ENCODE data around the gene RAPGEF1.
"Not testable (repeated sequence)": the region's sequence is repeated elsewhere in the genome, so short reads cannot be mapped to it uniquely, and the experiment has no call there.

Gene RAPGEF1

DNA sequence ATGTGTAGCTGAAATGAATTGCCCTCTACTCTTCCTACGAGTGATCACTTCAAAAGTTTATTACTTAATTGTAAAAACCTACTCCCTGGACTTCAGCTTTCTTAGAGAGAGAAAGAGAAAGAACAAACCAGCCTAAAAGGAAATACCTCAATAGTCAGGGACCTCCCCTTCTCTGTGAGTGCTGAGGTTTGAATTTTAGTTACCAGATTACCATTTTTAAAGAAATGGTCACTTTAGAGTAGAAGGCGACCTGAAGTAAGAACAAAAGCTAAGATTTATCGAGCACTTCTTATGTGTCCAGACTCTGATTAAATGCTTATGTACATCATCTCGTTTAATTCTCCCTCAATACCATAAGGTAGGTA, 11.3 kb downstream of the RAPGEF1 start:
- no peak for DNase-seq

DNA sequence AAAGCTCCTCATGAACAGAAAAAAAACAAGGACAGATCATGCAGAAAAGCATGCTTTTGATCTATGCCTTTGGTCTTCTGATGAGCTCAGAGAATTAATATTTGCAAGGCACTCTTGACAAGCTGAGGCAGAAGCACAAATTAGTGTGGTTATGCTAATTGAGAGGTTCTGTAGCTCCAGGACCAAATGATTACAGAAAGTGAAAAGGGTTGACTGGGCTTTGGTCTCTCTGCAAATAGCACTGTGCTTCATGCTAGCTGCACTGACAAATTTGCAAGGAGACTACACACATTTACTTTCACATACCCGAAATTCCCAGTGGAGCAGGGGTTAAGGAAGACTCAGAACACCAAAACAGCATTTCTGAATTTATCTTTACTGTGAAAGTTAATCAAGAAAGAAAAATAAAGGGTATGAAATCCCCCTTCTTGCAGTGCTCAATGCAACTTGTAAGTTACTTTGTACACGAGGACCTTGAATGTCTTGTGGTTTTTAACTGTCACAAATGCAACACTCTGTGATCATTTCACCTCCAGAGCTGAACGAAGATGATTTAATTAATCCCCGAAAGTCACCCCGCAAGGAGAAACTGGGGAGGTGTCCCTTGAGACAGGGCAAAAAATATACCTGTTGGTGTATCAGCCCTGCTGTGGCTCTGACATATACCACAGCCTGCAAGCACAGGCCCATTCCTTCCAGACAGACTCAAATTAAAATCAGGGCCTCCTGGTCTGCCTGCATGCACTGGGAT, 11.9 kb downstream of the RAPGEF1 start:
- DNase-seq: no peak

DNA sequence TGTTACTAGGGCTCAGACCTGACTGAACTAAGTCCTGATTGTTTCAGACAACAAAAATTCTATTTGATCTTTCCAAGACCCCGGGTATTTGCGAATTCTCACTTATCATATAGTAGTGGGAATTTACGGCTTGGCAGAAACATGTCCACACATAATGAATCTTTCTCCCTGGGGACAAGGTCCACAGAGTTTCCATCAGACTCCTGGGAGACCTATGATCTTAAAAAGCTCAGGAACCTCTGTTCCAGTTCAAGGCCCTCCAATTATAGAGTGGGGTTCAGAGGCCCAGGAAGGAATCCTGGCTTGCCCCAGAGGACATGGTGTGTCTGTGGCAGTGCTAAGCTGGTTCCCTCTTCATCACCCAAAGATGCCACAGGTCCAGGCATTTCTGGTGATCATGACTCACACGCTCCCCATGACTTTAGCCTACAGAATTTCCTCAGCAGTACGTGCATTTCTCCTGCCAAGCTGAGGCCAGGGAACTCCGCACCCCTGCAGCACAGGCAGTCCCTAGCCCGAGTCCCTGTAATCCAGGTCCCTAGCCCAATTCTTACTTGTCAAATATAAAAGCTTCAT, 12.6 kb downstream of the RAPGEF1 start:
- no peak for DNase-seq

DNA sequence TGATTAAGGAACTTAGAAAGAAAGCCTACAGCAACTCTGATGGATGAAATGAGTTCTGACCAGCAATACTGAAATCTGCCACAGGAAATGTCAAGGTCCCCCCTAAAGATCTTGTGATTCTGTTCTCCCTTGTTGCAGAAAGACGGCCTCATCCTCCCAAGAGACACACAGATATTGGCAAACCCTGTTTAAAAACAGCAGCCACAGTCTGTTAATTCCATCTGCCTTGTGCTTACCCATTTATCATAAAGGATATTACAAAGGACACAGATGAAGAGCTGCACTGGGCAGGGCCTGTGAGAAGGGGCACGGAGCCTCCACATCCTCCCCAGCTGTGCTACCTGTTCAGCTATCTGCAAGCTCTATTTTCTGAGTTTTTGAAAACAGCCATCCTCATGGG, 15.2 kb downstream of the RAPGEF1 start:
- DNase-seq: no peak

DNA sequence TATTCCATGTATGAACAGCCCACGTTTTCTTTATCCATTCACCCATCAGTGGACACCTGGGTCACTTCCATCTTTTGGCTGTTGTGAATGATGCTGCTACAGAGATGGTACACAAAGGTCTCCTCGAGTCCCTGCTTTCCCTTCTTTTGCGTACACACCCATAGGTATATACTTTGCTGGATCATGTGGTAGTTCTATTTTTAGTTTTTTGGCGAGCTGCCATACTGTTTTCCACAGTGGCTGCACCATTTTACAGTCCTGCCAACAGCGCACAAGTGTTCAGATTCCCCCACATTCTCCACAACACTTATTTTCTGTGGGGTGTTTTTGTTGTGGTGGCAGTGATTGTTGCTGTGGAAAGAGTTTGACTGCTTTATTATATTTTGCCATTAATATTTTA, 16.2 kb downstream of the RAPGEF1 start:
- no peak for DNase-seq

DNA sequence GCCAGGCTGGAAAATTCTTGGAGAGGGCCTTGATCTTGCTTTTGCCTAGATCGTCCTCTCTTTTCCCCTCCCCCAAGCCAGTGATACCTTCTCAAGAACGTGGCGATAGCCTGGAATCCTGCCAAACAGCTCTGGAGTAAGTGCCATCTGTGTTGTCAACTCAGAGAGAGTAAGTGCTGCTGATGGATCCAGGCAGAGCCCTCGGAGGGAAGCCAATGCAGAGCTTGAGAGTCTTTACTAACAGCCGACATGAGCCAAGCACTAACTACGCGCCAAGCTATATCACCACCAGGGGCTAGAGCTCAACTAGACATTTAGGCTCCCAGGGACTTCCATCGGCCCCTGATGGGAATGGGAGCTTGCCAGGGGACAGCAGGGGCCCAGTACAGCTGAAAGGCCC, 17.6 kb downstream of the RAPGEF1 start:
- no peak for DNase-seq

DNA sequence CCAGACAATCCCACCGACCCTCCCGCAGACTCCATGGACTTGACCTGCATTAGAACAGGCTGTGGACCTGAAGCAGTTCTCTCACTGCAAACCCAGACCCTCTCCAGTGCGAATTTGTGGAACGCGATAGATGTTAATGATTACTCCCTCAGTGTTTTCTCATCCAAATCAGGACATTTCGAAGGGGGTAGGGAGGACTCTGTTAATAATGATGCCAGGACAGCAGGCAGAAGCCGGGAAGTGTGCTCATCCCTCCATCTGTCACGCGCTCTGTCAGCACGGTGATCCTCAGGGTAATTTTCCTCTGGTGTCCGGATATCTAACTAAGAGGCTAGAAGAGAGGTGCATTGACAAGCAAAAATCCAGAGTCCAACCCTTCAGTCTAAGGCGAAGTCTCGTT, 18.8 kb downstream of the RAPGEF1 start:
- no peak for DNase-seq

DNA sequence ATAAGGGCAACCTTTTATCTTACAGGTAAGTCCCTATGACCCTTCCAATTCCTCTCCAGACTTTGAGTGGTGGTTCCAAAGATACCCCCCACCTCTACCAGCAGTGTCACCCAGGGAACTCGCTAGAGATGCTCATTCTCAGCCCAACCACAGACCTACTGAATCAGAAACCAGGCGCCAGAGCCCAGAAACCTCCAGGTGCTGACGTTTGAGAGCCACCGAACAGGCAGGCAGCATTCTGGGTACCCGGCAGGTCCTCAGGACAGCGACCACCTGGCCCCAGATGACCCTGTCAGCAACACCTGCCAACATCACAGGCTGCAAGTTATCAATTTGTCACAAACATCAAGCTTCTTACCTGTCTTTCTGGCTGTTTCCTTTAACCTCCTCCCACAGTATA, 19.5 kb downstream of the RAPGEF1 start:
- no peak for DNase-seq

DNA sequence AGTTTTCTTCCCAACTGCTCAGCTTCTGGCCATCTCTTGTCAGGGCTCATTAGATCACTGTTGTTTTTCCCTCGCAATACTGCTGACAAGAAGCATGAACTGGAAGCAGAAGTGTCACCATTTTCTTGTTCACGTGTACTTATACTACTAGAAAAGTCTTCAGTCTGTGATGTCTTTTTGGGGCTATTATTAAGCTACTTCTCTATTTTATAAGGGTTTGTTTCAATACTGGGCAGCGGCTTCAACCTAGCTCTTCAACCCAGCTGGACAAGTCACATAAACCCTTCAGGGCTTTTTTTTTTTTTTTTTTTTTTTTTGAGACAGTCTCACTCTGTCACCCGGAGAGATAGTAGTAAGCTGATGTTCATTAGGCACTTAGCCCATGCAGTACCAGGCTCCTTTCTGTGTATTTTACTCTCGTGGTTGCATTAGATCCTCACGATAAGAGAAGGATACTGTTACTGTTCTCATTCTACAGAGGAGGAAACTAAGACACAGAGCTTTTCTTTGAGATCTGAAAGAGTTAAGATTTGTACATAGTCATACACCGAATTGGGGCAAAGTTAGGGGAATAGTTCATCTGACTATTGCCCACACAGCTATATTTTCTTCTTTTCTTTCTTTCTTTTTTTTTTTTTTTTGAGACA, 20.5 kb downstream of the RAPGEF1 start:
- DNase-seq: no peak

DNA sequence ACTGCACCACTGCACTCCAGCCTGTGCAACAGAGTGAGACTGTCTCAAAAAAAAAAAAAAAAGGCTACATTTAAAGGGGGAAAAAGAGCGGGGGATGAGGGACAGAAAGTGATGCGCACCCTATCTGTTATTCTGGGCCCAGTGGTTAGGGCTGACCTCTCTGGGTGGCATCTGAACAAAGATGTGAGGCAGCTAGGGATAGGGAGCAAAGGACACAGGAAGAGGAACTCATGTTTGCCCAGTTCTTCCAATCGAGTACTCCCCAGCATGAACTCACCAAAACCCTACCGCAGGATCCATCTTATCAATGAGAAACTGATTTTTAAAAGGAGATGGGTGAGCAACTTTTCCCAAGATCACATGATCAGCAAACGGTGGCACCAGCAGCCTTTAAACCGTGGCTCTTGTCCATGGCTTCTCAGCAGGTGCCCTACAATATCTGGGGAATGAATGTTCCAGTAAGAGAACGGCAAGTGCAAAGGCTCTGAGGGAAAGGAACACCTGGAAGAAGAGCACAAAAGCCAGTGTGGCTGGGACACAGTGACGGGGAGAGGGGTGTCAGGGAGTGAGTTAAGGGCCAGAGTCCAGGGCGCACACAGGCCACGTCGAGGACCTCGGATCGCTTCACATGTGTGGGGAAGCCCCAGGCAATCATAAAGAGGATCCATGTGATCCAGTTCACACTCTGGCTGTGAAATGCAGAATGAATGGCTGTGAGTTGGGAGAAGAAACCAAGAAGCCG, 22.0 kb downstream of the RAPGEF1 start:
- no peak for DNase-seq

DNA sequence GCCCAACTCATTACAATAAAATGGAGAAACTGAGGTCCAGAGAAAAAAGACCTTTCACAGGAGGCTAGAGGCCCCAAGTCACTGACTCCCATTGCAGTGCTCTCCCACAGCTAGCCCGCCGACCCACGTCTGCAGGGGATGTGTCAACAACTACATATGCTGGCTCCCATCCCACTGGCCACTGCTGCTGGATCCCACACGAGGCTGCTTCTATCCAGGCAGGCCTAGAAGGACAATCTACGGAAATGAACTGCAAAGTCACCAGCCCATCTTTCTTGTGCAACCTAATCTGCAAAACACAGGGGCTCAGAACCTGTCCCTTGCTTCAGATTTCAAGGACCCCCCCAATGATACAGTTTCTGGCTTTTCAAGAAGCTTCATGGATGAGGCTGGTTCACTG, 24.0 kb downstream of the RAPGEF1 start:
- DNase-seq: no peak

DNA sequence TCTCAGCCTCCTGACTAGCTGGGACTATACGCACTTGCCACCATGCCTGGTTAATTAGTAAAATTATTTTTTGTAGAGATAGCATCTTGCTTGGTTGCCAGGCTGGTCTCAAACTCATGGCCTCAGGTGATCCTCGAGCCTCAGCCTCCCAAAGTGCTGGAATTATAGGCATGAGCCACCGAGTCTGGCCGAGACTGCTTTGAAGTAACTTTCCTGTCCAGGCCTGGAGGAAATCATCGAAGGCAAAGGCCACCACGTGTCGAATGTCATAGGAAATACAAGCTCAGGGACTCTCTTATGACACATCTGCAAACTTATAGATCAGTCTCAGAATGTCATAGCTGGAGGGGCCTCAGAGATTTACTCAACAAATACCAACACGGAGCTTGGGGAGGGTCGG, 25.1 kb downstream of the RAPGEF1 start:
- DNase-seq: no peak

DNA sequence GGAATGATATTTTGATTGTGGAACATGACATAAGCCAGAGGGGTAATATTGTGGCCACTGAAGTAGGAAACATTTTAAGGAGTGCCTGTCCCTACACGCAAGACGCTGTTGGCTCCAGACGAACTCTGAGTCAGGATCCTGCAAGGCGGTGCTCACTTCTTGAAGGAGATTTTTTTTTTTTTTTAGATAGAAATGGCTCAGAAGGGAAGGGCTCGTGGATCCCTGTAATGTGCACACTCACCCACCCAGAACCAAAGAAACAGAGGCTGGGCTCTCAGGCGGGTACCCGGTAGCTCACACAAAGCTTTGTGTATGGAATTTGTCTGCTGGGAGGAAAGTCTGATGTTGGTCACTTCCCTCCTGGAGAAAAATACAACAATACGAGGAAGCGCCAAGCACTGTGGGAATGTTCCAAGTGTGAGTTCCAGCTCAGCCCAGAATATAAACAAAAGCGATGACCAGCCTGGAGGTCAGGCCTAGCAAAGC, 25.7 kb downstream of the RAPGEF1 start:
- DNase-seq: no peak

DNA sequence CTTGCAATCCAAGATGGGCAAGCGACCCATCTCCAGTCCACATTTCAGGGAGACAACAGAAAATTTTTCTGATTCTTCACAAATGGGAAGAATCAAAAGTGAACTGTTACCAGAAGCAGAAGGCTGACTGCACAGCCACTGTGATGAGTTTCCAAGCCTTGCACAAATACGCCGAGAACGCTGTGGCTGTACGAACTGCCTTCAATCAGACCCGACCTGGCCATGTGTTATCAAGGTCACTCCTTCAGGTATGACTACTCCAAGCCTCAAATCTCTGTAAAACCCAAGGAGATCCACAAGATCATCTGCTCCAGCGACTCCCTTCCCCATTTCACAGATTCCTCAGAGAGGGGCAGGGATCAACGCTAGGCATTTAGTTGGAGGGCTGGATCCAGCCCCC, 26.9 kb downstream of the RAPGEF1 start:
- DNase-seq: no peak

DNA sequence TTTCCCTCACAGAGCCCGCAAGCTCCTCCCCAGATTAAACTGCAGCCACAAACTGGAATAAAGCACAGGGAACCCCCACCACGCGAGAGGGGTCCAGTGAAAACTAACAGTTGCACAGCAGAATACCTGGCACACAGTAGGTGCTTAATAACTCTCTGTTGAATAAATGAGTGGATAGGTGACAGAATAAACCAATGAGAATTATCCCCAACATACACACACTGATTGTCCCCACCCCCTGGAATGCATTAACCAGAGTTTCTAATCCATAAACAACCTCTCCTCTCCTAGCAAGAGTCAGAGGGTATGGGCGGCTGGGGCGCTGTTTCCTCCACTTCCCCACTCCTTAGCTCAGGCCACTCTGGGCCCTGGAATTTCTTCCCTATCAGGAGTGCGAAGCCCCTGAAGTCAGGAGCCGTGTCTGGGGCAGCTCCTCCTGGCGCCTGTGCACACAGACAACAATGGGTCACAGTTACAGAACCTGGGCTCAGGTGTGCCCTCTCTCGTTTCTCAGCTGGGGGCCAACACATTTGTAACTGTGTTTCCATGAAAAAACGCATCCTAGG, 27.6 kb downstream of the RAPGEF1 start:
- DNase-seq: no peak

DNA sequence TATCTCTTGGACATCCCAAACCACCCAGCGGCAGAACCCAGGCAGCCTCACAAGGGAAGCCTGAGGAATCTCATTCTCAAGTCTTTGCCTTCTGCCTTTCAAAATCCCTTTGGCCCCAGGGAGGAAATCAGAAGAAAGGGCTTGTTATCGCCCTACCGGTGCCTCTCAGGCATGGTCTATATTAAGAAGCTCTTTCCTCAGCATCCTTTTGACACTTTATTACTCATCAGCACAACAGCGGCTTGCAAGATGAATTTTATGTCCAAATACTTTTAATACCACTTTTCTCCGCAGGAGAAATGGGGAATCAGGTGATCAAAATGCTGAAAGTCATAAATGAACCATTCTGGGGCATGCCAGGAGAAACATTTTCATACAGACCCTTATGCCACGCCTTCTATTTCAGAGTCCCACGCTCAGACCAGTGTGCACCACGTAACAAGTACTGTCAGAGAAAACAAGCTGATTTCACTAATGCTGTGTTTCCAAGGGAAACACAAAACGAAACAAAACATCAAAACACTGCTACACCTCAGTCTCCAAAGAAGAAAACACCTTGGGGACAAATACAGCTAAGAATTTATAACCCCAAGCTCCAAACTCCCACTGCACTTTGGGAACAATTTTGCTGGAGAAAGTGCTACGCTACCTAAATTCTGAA, 30.0 kb downstream of the RAPGEF1 start:
- no peak for DNase-seq

DNA sequence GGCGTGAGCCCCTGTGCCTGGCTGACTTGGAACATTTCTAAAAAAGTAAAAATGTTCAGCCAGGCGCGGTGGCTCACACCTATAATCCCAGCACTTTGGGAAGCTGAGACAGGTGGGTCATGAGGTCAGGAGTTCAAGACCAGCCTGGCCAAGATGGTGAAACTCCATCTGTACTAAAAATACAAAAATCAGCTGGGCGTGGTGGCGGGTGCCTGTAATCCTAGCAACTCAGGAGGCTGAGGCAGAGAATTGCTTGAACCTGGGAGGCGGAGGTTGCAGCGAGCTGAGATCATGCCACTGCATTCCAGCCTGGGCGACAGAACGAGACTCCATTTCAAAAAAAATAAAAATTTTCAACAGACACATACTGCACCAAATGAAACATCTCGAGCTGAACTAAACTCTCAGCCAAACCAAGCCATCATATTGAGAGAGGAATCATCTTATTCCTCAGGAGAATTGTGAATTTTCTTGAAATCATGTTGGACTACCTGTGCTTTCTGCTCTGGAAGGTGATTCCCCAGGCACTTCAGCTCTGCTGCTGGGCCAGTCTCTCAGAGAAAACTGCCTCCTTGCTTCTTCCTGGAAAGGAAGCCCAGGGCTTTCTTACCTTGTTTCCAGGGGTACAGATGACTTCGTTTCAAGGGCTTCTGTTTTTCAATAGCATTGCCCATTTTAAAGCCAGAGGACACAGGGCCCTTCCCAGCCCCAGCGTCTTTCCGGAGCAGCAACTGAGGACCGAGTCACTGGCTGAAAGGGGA, 30.7 kb downstream of the RAPGEF1 start:
- not testable (repeated sequence) for DNase-seq

DNA sequence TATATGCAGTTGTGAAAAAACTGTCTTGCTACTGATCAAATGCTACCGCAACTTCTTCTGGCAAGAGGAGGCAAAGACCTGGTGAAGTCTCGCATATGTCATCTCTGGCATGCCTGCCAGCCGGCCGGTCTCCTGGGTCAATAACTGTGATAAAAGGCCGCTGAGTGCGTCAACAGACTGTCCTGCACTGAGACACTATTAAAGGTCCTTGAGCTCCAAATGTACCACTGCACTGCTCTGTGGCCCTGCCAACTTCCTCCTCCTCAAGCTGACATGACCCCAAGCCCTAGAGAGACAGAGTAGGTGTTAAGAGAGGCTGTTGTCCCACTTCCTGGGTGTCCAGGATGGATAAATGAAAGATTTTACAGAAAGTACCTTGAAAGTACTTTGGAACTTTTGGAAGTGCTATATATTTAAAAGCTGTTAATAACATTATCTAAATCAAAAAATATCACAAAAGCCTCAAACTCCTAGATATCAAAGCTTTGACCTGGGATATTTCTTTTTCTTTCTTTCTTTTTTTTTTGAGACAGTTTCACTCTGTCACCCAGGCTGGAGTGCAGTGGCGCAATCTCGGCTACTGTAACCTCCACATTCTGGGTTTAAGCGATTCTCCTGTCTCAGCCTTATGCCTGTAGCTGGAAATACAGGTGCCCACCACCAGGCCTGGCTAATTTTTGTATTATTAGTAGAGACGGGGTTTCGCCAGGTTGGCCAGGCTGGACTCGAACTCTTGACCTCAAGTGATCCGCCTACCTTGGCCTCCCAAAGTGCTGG, 31.5 kb downstream of the RAPGEF1 start:
- DNase-seq: no peak

DNA sequence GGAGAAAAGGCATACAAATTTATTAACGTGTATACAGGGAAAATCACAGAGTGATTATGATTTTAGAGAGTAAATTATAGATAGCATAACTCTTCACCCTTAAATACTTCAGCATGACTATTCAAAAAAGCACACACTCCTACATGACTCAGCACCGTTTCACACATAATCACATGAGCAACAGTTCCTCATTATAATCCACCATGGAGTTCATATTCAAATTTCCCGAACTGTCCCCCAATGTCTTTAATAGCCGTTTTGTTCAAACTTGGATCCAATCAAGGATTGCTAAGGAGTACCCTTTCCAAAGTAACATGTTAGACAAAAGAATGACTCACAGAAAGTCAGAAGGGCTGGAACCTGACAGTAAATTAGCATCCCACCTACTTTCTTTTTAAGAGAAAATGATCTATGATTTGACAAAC, 32.1 kb downstream of the RAPGEF1 start:
- DNase-seq: no peak

DNA sequence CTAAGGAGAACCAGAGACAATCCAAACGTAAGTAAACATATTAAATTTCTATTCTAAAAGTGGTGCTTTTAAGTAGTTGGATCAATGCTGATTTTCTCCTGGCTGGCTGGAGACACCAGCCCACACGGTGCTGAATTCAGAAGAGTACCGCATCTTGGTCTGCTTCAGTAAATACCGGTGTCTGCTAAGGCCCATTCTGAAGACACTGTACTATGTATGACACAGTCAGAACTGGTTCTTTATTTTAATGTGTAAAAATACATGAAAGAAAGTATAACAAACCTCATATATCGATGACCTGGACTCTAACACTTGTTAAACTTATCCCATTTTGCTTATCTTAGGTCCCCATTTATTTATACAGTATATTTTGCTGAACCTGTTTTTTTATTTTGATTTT, 32.8 kb downstream of the RAPGEF1 start:
- DNase-seq: no peak

DNA sequence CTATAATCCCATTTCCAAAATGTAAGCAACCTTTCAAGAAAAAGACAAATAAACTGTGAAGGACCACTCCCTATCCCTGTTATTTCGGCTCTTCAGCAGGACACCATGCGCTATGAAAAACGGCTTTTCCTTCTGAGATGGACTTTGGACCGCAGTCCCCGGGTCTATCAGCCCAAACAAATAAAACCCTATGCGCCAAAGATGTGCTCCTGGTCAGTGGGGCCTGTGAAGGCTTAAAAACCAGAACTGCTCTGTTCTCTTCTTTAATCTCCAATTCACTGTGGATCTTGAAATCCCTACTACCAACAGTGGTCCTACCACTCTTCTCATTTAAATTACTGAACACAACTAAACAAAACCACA, 33.3 kb downstream of the RAPGEF1 start:
- DNase-seq: no peak

Data from right kidney (tissue), 1 donor.